HCT116 (cell line): Measurements from ENCODE around the gene TK2.

Experiments used
- CEBPB ChIP-seq: IDR thresholded peaks from 2 replicates; pipeline ENCODE4 v1.6.1; 2012; ENCODE audit warnings: low read depth
- EZH2 ChIP-seq: fragments of 200-600 bp; sonication (generic); IDR thresholded peaks from 2 replicates; pipeline ENCODE4 v1.6.1; 2017; ENCODE audit warnings: antibody characterized with exemption, mixed run types
- FOSL1 ChIP-seq: IDR thresholded peaks from 2 replicates; pipeline ENCODE4 v1.6.1; 2012; ENCODE audit warnings: low read depth
- JUND ChIP-seq: IDR thresholded peaks from 2 replicates; pipeline ENCODE4 v1.6.1; 2012
- POLR2A ChIP-seq: IDR thresholded peaks from 2 replicates; pipeline ENCODE4 v1.7.0; 2011; ENCODE audit warnings: borderline replicate concordance; ENCODE audit not compliant: insufficient read depth, insufficient read length; ENCODE audit errors: extremely low read depth
- POLR2AphosphoS5 ChIP-seq: IDR thresholded peaks from 2 replicates; pipeline ENCODE4 v1.6.1; 2011; ENCODE audit warnings: mild to moderate bottlenecking, low read depth, low read length, moderate library complexity
- SIN3A ChIP-seq: IDR thresholded peaks from 2 replicates; pipeline ENCODE4 v1.6.1; 2012; ENCODE audit warnings: low read depth
- SRF ChIP-seq: IDR thresholded peaks from 2 replicates; pipeline ENCODE4 v1.6.1; 2012; ENCODE audit warnings: low read depth
- YY1 ChIP-seq: IDR thresholded peaks from 2 replicates; pipeline ENCODE4 v1.6.1; 2011; ENCODE audit warnings: low read length, low read depth, moderate library complexity, mild to moderate bottlenecking; ENCODE audit not compliant: insufficient replicate concordance; ENCODE audit errors: extremely low read depth
- ZFX ChIP-seq: fragments of 450-650 bp; IDR thresholded peaks from 2 replicates; pipeline ENCODE4 v1.6.1; 2017
- TF ChIP-seq, protein P1 (sequence below), 3 experiments: fragments of 200-600 bp in 1 of 3; sonication (generic) in 1 of 3; IDR thresholded peaks in 2 of 3; conservative IDR thresholded peaks in 1 of 3; 2 replicates each; pipeline ENCODE4 v1.5.1; 2012 to 2017; ENCODE audit warnings: low read depth in 2 of 3, low read length in 2 of 3, antibody characterized with exemption in 1 of 3, borderline replicate concordance in 1 of 3, control low read depth in 1 of 3, mild to moderate bottlenecking in 1 of 3, mixed read lengths in 1 of 3, mixed run types in 1 of 3, moderate library complexity in 1 of 3; ENCODE audit not compliant: insufficient read depth in 1 of 3
- TF ChIP-seq, protein P2 (sequence below): IDR thresholded peaks from 2 replicates; pipeline ENCODE4 v1.6.1; 2012
- TF ChIP-seq, protein P3 (sequence below): IDR thresholded peaks from 2 replicates; pipeline ENCODE4 v1.6.1; 2012; ENCODE audit warnings: low read depth

- TF ChIP-seq, protein P1, sequence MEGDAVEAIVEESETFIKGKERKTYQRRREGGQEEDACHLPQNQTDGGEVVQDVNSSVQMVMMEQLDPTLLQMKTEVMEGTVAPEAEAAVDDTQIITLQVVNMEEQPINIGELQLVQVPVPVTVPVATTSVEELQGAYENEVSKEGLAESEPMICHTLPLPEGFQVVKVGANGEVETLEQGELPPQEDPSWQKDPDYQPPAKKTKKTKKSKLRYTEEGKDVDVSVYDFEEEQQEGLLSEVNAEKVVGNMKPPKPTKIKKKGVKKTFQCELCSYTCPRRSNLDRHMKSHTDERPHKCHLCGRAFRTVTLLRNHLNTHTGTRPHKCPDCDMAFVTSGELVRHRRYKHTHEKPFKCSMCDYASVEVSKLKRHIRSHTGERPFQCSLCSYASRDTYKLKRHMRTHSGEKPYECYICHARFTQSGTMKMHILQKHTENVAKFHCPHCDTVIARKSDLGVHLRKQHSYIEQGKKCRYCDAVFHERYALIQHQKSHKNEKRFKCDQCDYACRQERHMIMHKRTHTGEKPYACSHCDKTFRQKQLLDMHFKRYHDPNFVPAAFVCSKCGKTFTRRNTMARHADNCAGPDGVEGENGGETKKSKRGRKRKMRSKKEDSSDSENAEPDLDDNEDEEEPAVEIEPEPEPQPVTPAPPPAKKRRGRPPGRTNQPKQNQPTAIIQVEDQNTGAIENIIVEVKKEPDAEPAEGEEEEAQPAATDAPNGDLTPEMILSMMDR (IDR thresholded peaks at IDR 0.05 in 2 of 3, conservative IDR thresholded peaks at IDR 0.05 in 1 of 3; ENCODE audit: borderline replicate concordance in 1 of 3, insufficient read depth in 1 of 3, low read depth in 2 of 3, low read length in 2 of 3), result no peak
- TF ChIP-seq POLR2A (no peak), FOSL1 (no peak), SIN3A (no peak), JUND (no peak), EZH2 (no peak), POLR2AphosphoS5 (no peak), YY1 (no peak), CEBPB (no peak), ZFX (no peak), SRF (no peak)
- TF ChIP-seq, protein P2, sequence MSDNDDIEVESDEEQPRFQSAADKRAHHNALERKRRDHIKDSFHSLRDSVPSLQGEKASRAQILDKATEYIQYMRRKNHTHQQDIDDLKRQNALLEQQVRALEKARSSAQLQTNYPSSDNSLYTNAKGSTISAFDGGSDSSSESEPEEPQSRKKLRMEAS, result no peak
- TF ChIP-seq, protein P3, sequence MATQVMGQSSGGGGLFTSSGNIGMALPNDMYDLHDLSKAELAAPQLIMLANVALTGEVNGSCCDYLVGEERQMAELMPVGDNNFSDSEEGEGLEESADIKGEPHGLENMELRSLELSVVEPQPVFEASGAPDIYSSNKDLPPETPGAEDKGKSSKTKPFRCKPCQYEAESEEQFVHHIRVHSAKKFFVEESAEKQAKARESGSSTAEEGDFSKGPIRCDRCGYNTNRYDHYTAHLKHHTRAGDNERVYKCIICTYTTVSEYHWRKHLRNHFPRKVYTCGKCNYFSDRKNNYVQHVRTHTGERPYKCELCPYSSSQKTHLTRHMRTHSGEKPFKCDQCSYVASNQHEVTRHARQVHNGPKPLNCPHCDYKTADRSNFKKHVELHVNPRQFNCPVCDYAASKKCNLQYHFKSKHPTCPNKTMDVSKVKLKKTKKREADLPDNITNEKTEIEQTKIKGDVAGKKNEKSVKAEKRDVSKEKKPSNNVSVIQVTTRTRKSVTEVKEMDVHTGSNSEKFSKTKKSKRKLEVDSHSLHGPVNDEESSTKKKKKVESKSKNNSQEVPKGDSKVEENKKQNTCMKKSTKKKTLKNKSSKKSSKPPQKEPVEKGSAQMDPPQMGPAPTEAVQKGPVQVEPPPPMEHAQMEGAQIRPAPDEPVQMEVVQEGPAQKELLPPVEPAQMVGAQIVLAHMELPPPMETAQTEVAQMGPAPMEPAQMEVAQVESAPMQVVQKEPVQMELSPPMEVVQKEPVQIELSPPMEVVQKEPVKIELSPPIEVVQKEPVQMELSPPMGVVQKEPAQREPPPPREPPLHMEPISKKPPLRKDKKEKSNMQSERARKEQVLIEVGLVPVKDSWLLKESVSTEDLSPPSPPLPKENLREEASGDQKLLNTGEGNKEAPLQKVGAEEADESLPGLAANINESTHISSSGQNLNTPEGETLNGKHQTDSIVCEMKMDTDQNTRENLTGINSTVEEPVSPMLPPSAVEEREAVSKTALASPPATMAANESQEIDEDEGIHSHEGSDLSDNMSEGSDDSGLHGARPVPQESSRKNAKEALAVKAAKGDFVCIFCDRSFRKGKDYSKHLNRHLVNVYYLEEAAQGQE, result no peak
Observed at GRCh38 chr16:66574081-66574480, 24.2 kb upstream of the TK2 start.
